ENCODE data around the gene BIRC3. TPM values are rescaled to one million over a fixed set of nuclear protein-coding genes. Genes with fewer than 3 reads are reported as not detected.

Gene BIRC3
- 100 to 1,000 TPM in 1 of 3 donors, 10 to 100 TPM in 2; 77.2 to 105 (median 92.4) TPM for total RNA-seq

GRCh38 chr11:102317099-102317767 lies at the start of gene BIRC3:
Gene BIRC3 (plus strand): TSS chr11:102317484. CDS start chr11:102324510, 7,026 bp downstream.
- H3K4me1 Mint-ChIP-seq (ENCODE audit: low read depth) = peaks cover 65% of the 10 kb centered on the region
- H3K36me3 Mint-ChIP-seq (ENCODE audit: insufficient read depth) = peaks cover 28% of the 10 kb centered on the region
- ATAC-seq (peak; percentile 89 to 92), DNase-seq (peak; percentile 87)
- peak within 1 kb of the TSS; percentile 98 for H3K4me3 Mint-ChIP-seq
- H3K9me3 Mint-ChIP-seq = no peaks in the 10 kb centered on the region
- no peaks in the 10 kb centered on the region for H3K27me3 Mint-ChIP-seq (ENCODE audit: low read depth)

- peak overlapping the region; percentile 48 for H3K4me3 Mint-ChIP-seq
- no peaks in the 10 kb centered on the region for H3K36me3 Mint-ChIP-seq (ENCODE audit: insufficient read depth)
- ATAC-seq (no peak), DNase-seq (no peak)
- H3K27me3 Mint-ChIP-seq (ENCODE audit: low read depth) = peaks cover 17% of the 10 kb centered on the region
- H3K4me1 Mint-ChIP-seq (ENCODE audit: low read depth) = peaks cover 27% of the 10 kb centered on the region
- H3K9me3 Mint-ChIP-seq = no peaks in the 10 kb centered on the region
Observed at GRCh38 chr11:102267609-102268008, 49.7 kb upstream of the BIRC3 start.

- H3K36me3 Mint-ChIP-seq (ENCODE audit: insufficient read depth) = no peaks in the 10 kb centered on the region
- DNase-seq (peak; percentile 70), ATAC-seq (peak; percentile 96 to 97)
- peak overlapping the region; percentile 71 for H3K4me3 Mint-ChIP-seq
- peaks cover 28% of the 10 kb centered on the region for H3K4me1 Mint-ChIP-seq (ENCODE audit: low read depth)
- H3K27me3 Mint-ChIP-seq (ENCODE audit: low read depth) = peaks cover 20% of the 10 kb centered on the region
- H3K9me3 Mint-ChIP-seq = no peaks in the 10 kb centered on the region
Observed at GRCh38 chr11:102268083-102268984, 49.0 kb upstream of the BIRC3 start.

GRCh38 chr11:102268985-102269470 lies 48.3 kb upstream of the BIRC3 start:
- ATAC-seq (no peak), DNase-seq (no peak)
- no peaks in the 10 kb centered on the region for H3K36me3 Mint-ChIP-seq (ENCODE audit: insufficient read depth)
- peaks cover 28% of the 10 kb centered on the region for H3K4me1 Mint-ChIP-seq (ENCODE audit: low read depth)
- H3K27me3 Mint-ChIP-seq (ENCODE audit: low read depth) = peaks cover 21% of the 10 kb centered on the region
- no peaks in the 10 kb centered on the region for H3K9me3 Mint-ChIP-seq
- peak overlapping the region; percentile 71 for H3K4me3 Mint-ChIP-seq

- H3K4me1 Mint-ChIP-seq (ENCODE audit: low read depth) = peaks cover 28% of the 10 kb centered on the region
- ATAC-seq = peak; percentile 15 to 33
- peaks cover 25% of the 10 kb centered on the region for H3K27me3 Mint-ChIP-seq (ENCODE audit: low read depth)
- no peaks in the 10 kb centered on the region for H3K9me3 Mint-ChIP-seq
- H3K36me3 Mint-ChIP-seq (ENCODE audit: insufficient read depth) = no peaks in the 10 kb centered on the region
- peak overlapping the region; percentile 33 for H3K4me3 Mint-ChIP-seq
- no peak for DNase-seq
Observed at GRCh38 chr11:102269927-102270326, 47.4 kb upstream of the BIRC3 start.

GRCh38 chr11:102272047-102272824 lies 45.0 kb upstream of the BIRC3 start:
- H3K36me3 Mint-ChIP-seq (ENCODE audit: insufficient read depth) = no peaks in the 10 kb centered on the region
- no peaks in the 10 kb centered on the region for H3K9me3 Mint-ChIP-seq
- no peak overlapping the region for H3K4me3 Mint-ChIP-seq
- H3K27me3 Mint-ChIP-seq (ENCODE audit: low read depth) = peaks cover 36% of the 10 kb centered on the region
- peaks cover 28% of the 10 kb centered on the region for H3K4me1 Mint-ChIP-seq (ENCODE audit: low read depth)
- no peak for DNase-seq
- ATAC-seq = no peak

GRCh38 chr11:102274628-102275027 lies 42.7 kb upstream of the BIRC3 start:
- Mint-ChIP-seq H3K4me3 (no peak overlapping the region), H3K27me3 (ENCODE audit: low read depth) (peaks cover 32% of the 10 kb centered on the region), H3K36me3 (ENCODE audit: insufficient read depth) (no peaks in the 10 kb centered on the region), H3K4me1 (ENCODE audit: low read depth) (peaks cover 17% of the 10 kb centered on the region), H3K9me3 (no peaks in the 10 kb centered on the region)
- DNase-seq = no peak
- ATAC-seq = no peak

- Mint-ChIP-seq H3K36me3 (ENCODE audit: insufficient read depth) (no peaks in the 10 kb centered on the region), H3K4me1 (ENCODE audit: low read depth) (peaks cover 10% of the 10 kb centered on the region), H3K9me3 (no peaks in the 10 kb centered on the region), H3K4me3 (no peak overlapping the region), H3K27me3 (ENCODE audit: low read depth) (peaks cover 37% of the 10 kb centered on the region)
- ATAC-seq = no peak
- no peak for DNase-seq
Observed at GRCh38 chr11:102276362-102276761, 40.9 kb upstream of the BIRC3 start.

GRCh38 chr11:102276783-102277182 lies 40.5 kb upstream of the BIRC3 start:
- H3K27me3 Mint-ChIP-seq (ENCODE audit: low read depth) = peaks cover 33% of the 10 kb centered on the region
- H3K4me1 Mint-ChIP-seq (ENCODE audit: low read depth) = peaks cover 10% of the 10 kb centered on the region
- ATAC-seq = no peak
- H3K9me3 Mint-ChIP-seq = no peaks in the 10 kb centered on the region
- no peak for DNase-seq
- H3K4me3 Mint-ChIP-seq = no peak overlapping the region
- H3K36me3 Mint-ChIP-seq (ENCODE audit: insufficient read depth) = no peaks in the 10 kb centered on the region

GRCh38 chr11:102279641-102280170 lies 37.6 kb upstream of the BIRC3 start:
- no peaks in the 10 kb centered on the region for H3K36me3 Mint-ChIP-seq (ENCODE audit: insufficient read depth)
- ATAC-seq (peak; percentile 62 to 73), DNase-seq (no peak)
- H3K27me3 Mint-ChIP-seq (ENCODE audit: low read depth) = peaks cover 21% of the 10 kb centered on the region
- no peak overlapping the region for H3K4me3 Mint-ChIP-seq
- peaks cover 4% of the 10 kb centered on the region for H3K4me1 Mint-ChIP-seq (ENCODE audit: low read depth)
- H3K9me3 Mint-ChIP-seq = no peaks in the 10 kb centered on the region

GRCh38 chr11:102280245-102280833 lies 36.9 kb upstream of the BIRC3 start:
- no peaks in the 10 kb centered on the region for H3K9me3 Mint-ChIP-seq
- H3K27me3 Mint-ChIP-seq (ENCODE audit: low read depth) = peaks cover 21% of the 10 kb centered on the region
- peaks cover 4% of the 10 kb centered on the region for H3K4me1 Mint-ChIP-seq (ENCODE audit: low read depth)
- ATAC-seq (no peak), DNase-seq (no peak)
- no peaks in the 10 kb centered on the region for H3K36me3 Mint-ChIP-seq (ENCODE audit: insufficient read depth)
- H3K4me3 Mint-ChIP-seq = no peak overlapping the region

- no peaks in the 10 kb centered on the region for H3K36me3 Mint-ChIP-seq (ENCODE audit: insufficient read depth)
- ATAC-seq (no peak), DNase-seq (no peak)
- peaks cover 8% of the 10 kb centered on the region for H3K4me1 Mint-ChIP-seq (ENCODE audit: low read depth)
- peaks cover 8% of the 10 kb centered on the region for H3K27me3 Mint-ChIP-seq (ENCODE audit: low read depth)
- no peak overlapping the region for H3K4me3 Mint-ChIP-seq
- H3K9me3 Mint-ChIP-seq = no peaks in the 10 kb centered on the region
Observed at GRCh38 chr11:102283116-102283485, 34.2 kb upstream of the BIRC3 start.

GRCh38 chr11:102284008-102284407 lies 33.3 kb upstream of the BIRC3 start:
- DNase-seq = no peak
- peaks cover 8% of the 10 kb centered on the region for H3K27me3 Mint-ChIP-seq (ENCODE audit: low read depth)
- ATAC-seq = no peak
- H3K9me3 Mint-ChIP-seq = no peaks in the 10 kb centered on the region
- no peaks in the 10 kb centered on the region for H3K36me3 Mint-ChIP-seq (ENCODE audit: insufficient read depth)
- peaks cover 16% of the 10 kb centered on the region for H3K4me1 Mint-ChIP-seq (ENCODE audit: low read depth)
- H3K4me3 Mint-ChIP-seq = no peak overlapping the region
